HepG2 (cell line): ENCODE measurements around the gene ZNF578. TPM values are rescaled to one million over a fixed set of nuclear protein-coding genes. Genes with fewer than 3 reads are reported as not detected.

Experiments
- AGO1 ChIP-seq: fragments of 200-400 bp; formaldehyde crosslinking; IDR thresholded peaks from 2 replicates; pipeline ENCODE4 v1.6.1; 2017; ENCODE audit warnings: mild to moderate bottlenecking, low read depth, low read length, moderate library complexity; ENCODE audit not compliant: poor library complexity, severe bottlenecking
- CEBPZ ChIP-seq: IDR thresholded peaks from 2 replicates; pipeline ENCODE4 v1.6.1; 2012; ENCODE audit warnings: low read length, improper control_type of control experiment
- ESRRA ChIP-seq: sonication (generic); formaldehyde crosslinking; IDR thresholded peaks from 2 replicates; pipeline ENCODE4 v1.5.1; 2020; ENCODE audit warnings: mild to moderate bottlenecking, low read depth, missing genetic modification reagents
- HNRNPH1 ChIP-seq: fragments of 200-400 bp; formaldehyde crosslinking; optimal IDR thresholded peaks from 2 replicates; pipeline ENCODE3; 2017; ENCODE audit warnings: mild to moderate bottlenecking, low read depth, low read length
- KIAA2018 ChIP-seq: sonication (generic); formaldehyde crosslinking; IDR thresholded peaks from 2 replicates; pipeline ENCODE4 v1.5.0; 2020; ENCODE audit warnings: mild to moderate bottlenecking, missing genetic modification reagents, borderline replicate concordance
- RARA ChIP-seq: IDR thresholded peaks from 2 replicates; pipeline ENCODE4 v1.6.1; 2016; ENCODE audit warnings: missing genetic modification reagents, missing compliant biosample characterization
- SRSF1 ChIP-seq: fragments of 200-400 bp; formaldehyde crosslinking; optimal IDR thresholded peaks from 2 replicates; pipeline ENCODE3; 2017; ENCODE audit warnings: mild to moderate bottlenecking, low read depth, low read length, moderate library complexity
- ZEB1 ChIP-seq: IDR thresholded peaks from 2 replicates; pipeline ENCODE4 v1.6.1; 2012; ENCODE audit warnings: mild to moderate bottlenecking, low read depth, inconsistent platforms; ENCODE audit not compliant: insufficient replicate concordance
- ZMAT5 ChIP-seq: sonication (generic); formaldehyde crosslinking; IDR thresholded peaks from 2 replicates; pipeline ENCODE4 v1.5.0; 2020; ENCODE audit warnings: mild to moderate bottlenecking, low read depth, missing genetic modification reagents, borderline replicate concordance
- ZNF430 ChIP-seq: sonication (generic); formaldehyde crosslinking; IDR thresholded peaks from 2 replicates; pipeline ENCODE4 v1.9.0; 2021; ENCODE audit warnings: mild to moderate bottlenecking, missing genetic modification reagents
- ZNF441 ChIP-seq: sonication (generic); formaldehyde crosslinking; IDR thresholded peaks from 2 replicates; pipeline ENCODE4 v1.7.0; 2021; ENCODE audit warnings: missing genetic modification reagents, borderline replicate concordance
- ZNF569 ChIP-seq: sonication (generic); formaldehyde crosslinking; IDR thresholded peaks from 2 replicates; pipeline ENCODE4 v1.5.0; 2020; ENCODE audit warnings: mild to moderate bottlenecking, missing genetic modification reagents, moderate library complexity, borderline replicate concordance
- ZNF710 ChIP-seq: sonication (generic); formaldehyde crosslinking; IDR thresholded peaks from 2 replicates; pipeline ENCODE4 v1.5.0; 2020; ENCODE audit warnings: mild to moderate bottlenecking, missing genetic modification reagents, borderline replicate concordance
- polyA plus RNA-seq, 8 experiments: library from polyadenylated mRNA; depleted of rRNA in 3 of 8; stranded (reverse) in 7 of 8; unstranded in 1 of 8; fragments of >200 nt; fragmentation: Illumina TruSeq in 4 of 8; extraction: Trizol in 4 of 8; gene quantifications; 2 replicates each; pipeline versions ENCODE4 v1.2.1 to v1.2.3, GENCODE V29; 2011 to 2016; ENCODE audit warnings: low read depth in 4 of 8, missing spikeins in 1 of 8, mixed read lengths in 1 of 8; ENCODE audit not compliant: insufficient read depth in 1 of 8
- total RNA-seq, 5 experiments: library from RNA; depleted of rRNA; stranded (reverse); fragments of >200 nt; fragmentation: Illumina TruSeq; extraction: Trizol; gene quantifications; 2 replicates each; pipeline ENCODE4 v1.2.3, GENCODE V29; 2016; ENCODE audit warnings: low read depth in 1 of 5

ZNF578 gene
- total and polyA plus RNA-seq, 2 of the 13 experiments (the other 11 are each of a cell fraction or from before 2014, with no cell fraction given): not detected

- TF ChIP-seq KIAA2018 (CRISPR knock-in tag): no peak
- TF ChIP-seq CEBPZ: no peak
- TF ChIP-seq RARA (CRISPR knock-in tag): no peak
- TF ChIP-seq HNRNPH1: no peak
- TF ChIP-seq SRSF1: no peak
- TF ChIP-seq ZNF441 (CRISPR knock-in tag): no peak; the same call in 1 of the 2 replicates
- TF ChIP-seq ESRRA: no peak
- no peak for TF ChIP-seq ZMAT5 (CRISPR knock-in tag)
- no peak for TF ChIP-seq ZEB1
- TF ChIP-seq ZNF710 (CRISPR knock-in tag): no peak
- TF ChIP-seq ZNF569 (CRISPR knock-in tag): no peak
- no peak for TF ChIP-seq ZNF430 (CRISPR knock-in tag)
- no peak for TF ChIP-seq AGO1
Measured at GRCh38 chr19:52527134-52527955, 74.0 kb downstream of the ZNF578 start, which contains the start of gene ZNF808 (continued).
